H9 (cell line): ENCODE measurements around the gene SPR. TPM values are rescaled to one million over a fixed set of nuclear protein-coding genes. Genes with fewer than 3 reads are reported as not detected.

ENCODE experiments used
- DNase-seq: peaks from one replicate; pipeline ENCODE4 v3.0.0-alpha.2; 2017
- H2AFZ ChIP-seq: one replicate; pipeline ENCODE4 v1.6.1; 2013; ENCODE audit warnings: mild to moderate bottlenecking, low read length, control low read depth, moderate library complexity
- H2AK5ac ChIP-seq: 2 replicates; pipeline ENCODE4 v1.6.1; 2013; ENCODE audit warnings: low read length, control low read depth, mixed read lengths; ENCODE audit not compliant: insufficient read length
- H2BK120ac ChIP-seq: one replicate; pipeline ENCODE4 v1.6.1; 2013; ENCODE audit warnings: low read depth, mild to moderate bottlenecking, low read length, control low read depth, inconsistent platforms; ENCODE audit not compliant: poor library complexity, severe bottlenecking
- H2BK12ac ChIP-seq: 2 replicates; pipeline ENCODE4 v1.6.1; 2013; ENCODE audit warnings: low read length, control low read depth, mixed read lengths, low read depth; ENCODE audit not compliant: insufficient read length
- H2BK15ac ChIP-seq: 2 replicates; pipeline ENCODE4 v1.6.1; 2013; ENCODE audit warnings: low read depth, low read length, control low read depth
- H2BK20ac ChIP-seq: one replicate; pipeline ENCODE4 v1.6.1; 2013; ENCODE audit warnings: low read depth, mild to moderate bottlenecking, low read length, control low read depth, inconsistent platforms; ENCODE audit not compliant: poor library complexity, severe bottlenecking
- H2BK5ac ChIP-seq: 2 replicates; pipeline ENCODE4 v1.6.1; 2013; ENCODE audit warnings: low read length, control low read depth, mixed read lengths; ENCODE audit not compliant: insufficient read length
- H3K14ac ChIP-seq: 2 replicates; pipeline ENCODE4 v1.6.1; 2013; ENCODE audit warnings: low read length, control low read depth; ENCODE audit not compliant: insufficient read depth
- H3K18ac ChIP-seq: 2 replicates; pipeline ENCODE4 v1.6.1; 2013; ENCODE audit warnings: low read depth, mild to moderate bottlenecking, mixed read lengths, low read length, control low read depth; ENCODE audit not compliant: insufficient read length
- H3K23ac ChIP-seq: 2 replicates; pipeline ENCODE4 v1.6.1; 2013; ENCODE audit warnings: low read length, control low read depth, mixed read lengths, low read depth; ENCODE audit not compliant: insufficient read length
- H3K23me2 ChIP-seq: 2 replicates; pipeline ENCODE4 v1.6.1; 2013; ENCODE audit warnings: low read depth, mild to moderate bottlenecking, mixed read lengths, low read length, control low read depth; ENCODE audit not compliant: insufficient read length, poor library complexity, severe bottlenecking
- H3K27ac ChIP-seq: 2 replicates; pipeline ENCODE4 v1.5.1; 2013; ENCODE audit warnings: low read length, control low read depth, mixed read lengths, low read depth; ENCODE audit not compliant: insufficient read length
- H3K27me3 ChIP-seq: 2 replicates; pipeline ENCODE4 v1.6.1; 2013; ENCODE audit warnings: low read length, control low read depth, inconsistent platforms; ENCODE audit not compliant: insufficient read depth
- H3K4ac ChIP-seq: 2 replicates; pipeline ENCODE4 v1.6.1; 2013; ENCODE audit warnings: low read depth, mild to moderate bottlenecking, control low read depth, inconsistent platforms, low read length, moderate library complexity
- H3K4me1 ChIP-seq: 2 replicates; pipeline ENCODE4 v1.6.1; 2013; ENCODE audit warnings: low read length, control low read depth, inconsistent platforms; ENCODE audit not compliant: insufficient read depth
- H3K4me2 ChIP-seq: 2 replicates; pipeline ENCODE4 v1.6.1; 2013; ENCODE audit warnings: low read length, control low read depth, mixed read lengths; ENCODE audit not compliant: insufficient read length, insufficient read depth
- H3K56ac ChIP-seq: 2 replicates; pipeline ENCODE4 v1.6.1; 2013; ENCODE audit warnings: low read depth, mild to moderate bottlenecking, mixed read lengths, low read length, control low read depth; ENCODE audit not compliant: insufficient read length
- H3K79me1 ChIP-seq: 2 replicates; pipeline ENCODE4 v1.6.1; 2013; ENCODE audit warnings: low read depth, mild to moderate bottlenecking, moderate library complexity, low read length, control low read depth, inconsistent platforms; ENCODE audit not compliant: insufficient read depth, poor library complexity, severe bottlenecking
- H3K79me2 ChIP-seq: 2 replicates; pipeline ENCODE4 v1.6.1; 2013; ENCODE audit warnings: low read length, control low read depth, inconsistent platforms; ENCODE audit not compliant: insufficient read depth
- H3K9ac ChIP-seq: 2 replicates; pipeline ENCODE4 v1.6.1; 2013; ENCODE audit warnings: low read length, control low read depth, mixed read lengths; ENCODE audit not compliant: insufficient read length; ENCODE audit errors: extremely low read depth
- H3K9me3 ChIP-seq: one replicate; pipeline ENCODE4 v1.6.1; 2013; ENCODE audit warnings: low read depth, low read length, inconsistent platforms; ENCODE audit not compliant: control insufficient read depth
- H3T11ph ChIP-seq: one replicate; pipeline ENCODE4 v1.6.1; 2013; ENCODE audit warnings: mild to moderate bottlenecking, low read length, control low read depth, inconsistent platforms
- H4K20me1 ChIP-seq: one replicate; pipeline ENCODE4 v1.6.1; 2013; ENCODE audit not compliant: control insufficient read depth, insufficient read length, insufficient read depth
- H4K5ac ChIP-seq: 2 replicates; pipeline ENCODE4 v1.6.1; 2013; ENCODE audit warnings: low read depth, mild to moderate bottlenecking, mixed read lengths, low read length, control low read depth; ENCODE audit not compliant: insufficient read length
- H4K8ac ChIP-seq: replicated peaks from 2 replicates; pipeline ENCODE4 v1.6.1; 2013; ENCODE audit warnings: low read length, control low read depth, mixed read lengths, low read depth; ENCODE audit not compliant: insufficient read length
- H4K91ac ChIP-seq: 2 replicates; pipeline ENCODE4 v1.6.1; 2013; ENCODE audit warnings: low read depth, mild to moderate bottlenecking, moderate library complexity, mixed read lengths, low read length, control low read depth; ENCODE audit not compliant: insufficient read length
- H3K27ac Mint-ChIP-seq, 3 experiments: 2 replicates in 2 of 3; 3 replicates in 1 of 3; pipeline ENCODE4 v1.8.0; 2020 to 2021; ENCODE audit warnings: mixed read lengths in 3 of 3, mild to moderate bottlenecking in 1 of 3, moderate library complexity in 1 of 3
- H3K27me3 Mint-ChIP-seq: 2 replicates; pipeline ENCODE4 v1.8.0; 2021; ENCODE audit warnings: low read depth, mild to moderate bottlenecking, moderate library complexity, mixed read lengths
- H3K36me3 Mint-ChIP-seq, 3 experiments: 2 replicates in 2 of 3; 3 replicates in 1 of 3; pipeline ENCODE4 v1.8.0; 2020 to 2021; ENCODE audit warnings: low read depth in 3 of 3, mixed read lengths in 3 of 3; ENCODE audit not compliant: insufficient read depth in 1 of 3
- H3K4me1 Mint-ChIP-seq, 2 experiments: 2 replicates each; pipeline ENCODE4 v1.8.0; 2020; ENCODE audit warnings: mixed read lengths in 2 of 2
- H3K4me3 Mint-ChIP-seq, 2 experiments: 2 replicates in 1 of 2; 3 replicates in 1 of 2; pipeline ENCODE4 v1.8.0; 2020 to 2021; ENCODE audit warnings: mild to moderate bottlenecking in 2 of 2, mixed read lengths in 2 of 2, moderate library complexity in 1 of 2
- H3K9me3 Mint-ChIP-seq, 2 experiments: 2 replicates in 1 of 2; 3 replicates in 1 of 2; pipeline ENCODE4 v1.8.0; 2020; ENCODE audit warnings: mild to moderate bottlenecking in 2 of 2, mixed read lengths in 2 of 2, moderate library complexity in 1 of 2
- CTCF ChIP-seq: fragments of 200-600 bp; sonication (generic); conservative IDR thresholded peaks from 3 replicates; pipeline ENCODE4 v1.8.0; 2021; ENCODE audit warnings: antibody characterized with exemption, mild to moderate bottlenecking
- WGBS: extraction: QIAGEN DNeasy Blood & Tissue Kit; methylation state at CpG from one replicate; pipeline ENCODE4 v1.1.7; 2013; ENCODE audit warnings: missing lambda C conversion rate, low lambda C conversion rate, mixed read lengths; ENCODE audit not compliant: insufficient read length; ENCODE audit errors: extremely low coverage; 5-methylcytosine and 5-hydroxymethylcytosine counted together
- total RNA-seq: library from RNA; stranded (reverse); gene quantifications from 2 replicates; pipeline ENCODE4 v1.2.1, GENCODE V29; 2021

Gene SPR
- total RNA-seq, 1 experiment from 2014 or later: 7.3 TPM

- Histone ChIP-seq H3K18ac (no peak overlapping the region), H3K79me2 (no peaks in the 10 kb centered on the region), H3K27me3 (peaks cover 52% of the 10 kb centered on the region), H3K14ac (no peak overlapping the region), H2BK20ac (no peak overlapping the region), H4K20me1 (no peaks in the 10 kb centered on the region), H4K8ac (no peak overlapping the region), H3K9me3 (no peaks in the 10 kb centered on the region), H4K91ac (no peak overlapping the region), H2AK5ac (no peak overlapping the region), H4K5ac (no peak overlapping the region), H3K4me1 (peaks cover 6% of the 10 kb centered on the region; the same call in 1 of the 2 replicates), H3K23ac (no peak overlapping the region), H3K23me2 (peaks cover 28% of the 10 kb centered on the region), H3K27ac (no peak overlapping the region), H2AFZ (no peak overlapping the region), H3K56ac (no peak overlapping the region), H3K4me2 (peak overlapping the region; percentile 76), H3T11ph (no peak overlapping the region), H3K79me1 (no peaks in the 10 kb centered on the region), H2BK5ac (no peak overlapping the region), H2BK120ac (no peak overlapping the region), H2BK12ac (no peak overlapping the region), H2BK15ac (no peak overlapping the region), H3K9ac (no peak overlapping the region), H3K4ac (no peak overlapping the region)
- no peak for TF ChIP-seq CTCF
- peaks cover 80% of the 10 kb centered on the region for H3K27me3 Mint-ChIP-seq
- H3K27ac Mint-ChIP-seq: no peak overlapping the region
- peak; percentile 18 for DNase-seq
- H3K4me3 Mint-ChIP-seq: peak overlapping the region in 1 of 2 experiments; percentile 90; a peak in 3 of 5 replicates
- no peaks in the 10 kb centered on the region for H3K36me3 Mint-ChIP-seq
- WGBS: no CpG with 5 or more reads among the region's 7 CpGs
- H3K4me1 Mint-ChIP-seq: peaks cover 21 to 36% of the 10 kb centered on the region in 2 experiments
- H3K9me3 Mint-ChIP-seq: peaks cover 0 to 4% of the 10 kb centered on the region in 2 experiments; a peak in 2 of 5 replicates
Observed at GRCh38 chr2:72914206-72914559, 27.0 kb downstream of the SPR start.
